CD4-positive, alpha-beta T cell (primary cell): Measurements from ENCODE around the gene AXIN1. TPM values are rescaled to one million over a fixed set of nuclear protein-coding genes. Genes with fewer than 3 reads are reported as not detected.

Source experiments
- ATAC-seq: fragments of 200-7000 bp; cut with Tn5 transposase; one replicate; pipeline ENCODE4 v1.10.0; 2022; ENCODE audit warnings: mild to moderate bottlenecking; ENCODE audit not compliant: poor library complexity
- CTCF ChIA-PET: fragments of 350-600 bp; sonication (Branson Sonifier 250); formaldehyde crosslinking; loops from one replicate; lab custom pipeline; 2021; ENCODE audit warnings: antibody characterized with exemption, inconsistent platforms; lab: Charles Lee
- POLR2A ChIA-PET: fragments of 350-600 bp; sonication (Branson Sonifier 250); formaldehyde crosslinking; loops from one replicate; lab custom pipeline; 2021; ENCODE audit warnings: antibody characterized with exemption, inconsistent platforms; lab: Charles Lee
- DNase-seq, 14 experiments: peaks; one replicate each; pipeline ENCODE4 v3.0.0-alpha.2; 2013 to 2020; ENCODE audit warnings: mixed read lengths in 2 of 14
- H3K27ac ChIP-seq, 2 donors: one replicate each; pipeline versions ENCODE4 v1.5.1 to v1.7.0; 2013; ENCODE audit warnings: low read length in 2 of 2, low read depth in 1 of 2, mild to moderate bottlenecking in 1 of 2
- H3K27me3 ChIP-seq, 2 experiments: 1 replicate in 1 of 2; 2 replicates in 1 of 2; pipeline versions ENCODE4 v1.6.1 to v1.7.0; 2013; ENCODE audit warnings: low read length in 2 of 2, control low read depth in 1 of 2, mild to moderate bottlenecking in 1 of 2, moderate library complexity in 1 of 2; ENCODE audit not compliant: insufficient read depth in 2 of 2, control insufficient read depth in 1 of 2
- H3K36me3 ChIP-seq: one replicate; pipeline ENCODE4 v1.6.1; 2013; ENCODE audit warnings: low read length, control low read depth; ENCODE audit not compliant: insufficient read depth
- H3K4me1 ChIP-seq: one replicate; pipeline ENCODE4 v1.6.1; 2013; ENCODE audit warnings: low read length, control low read depth; ENCODE audit not compliant: insufficient read depth
- H3K4me3 ChIP-seq: one replicate; pipeline ENCODE4 v1.5.1; 2013; ENCODE audit warnings: mild to moderate bottlenecking, low read length, moderate library complexity
- H3K9me3 ChIP-seq, 2 experiments: 1 replicate in 1 of 2; 2 replicates in 1 of 2; pipeline versions ENCODE4 v1.6.1 to v1.7.0; 2013; ENCODE audit warnings: low read length in 2 of 2, mild to moderate bottlenecking in 2 of 2, control low read depth in 1 of 2, moderate library complexity in 1 of 2; ENCODE audit not compliant: control insufficient read depth in 1 of 2, insufficient read depth in 1 of 2
- H3K27ac Mint-ChIP-seq: one replicate; pipeline ENCODE4 v1.8.0; 2020; ENCODE audit warnings: mixed read lengths
- H3K27me3 Mint-ChIP-seq: one replicate; pipeline ENCODE4 v1.8.0; 2021; ENCODE audit warnings: mixed read lengths
- H3K36me3 Mint-ChIP-seq: one replicate; pipeline ENCODE4 v1.8.0; 2021; ENCODE audit warnings: low read depth, mixed read lengths
- H3K4me1 Mint-ChIP-seq: one replicate; pipeline ENCODE4 v1.8.0; 2021; ENCODE audit warnings: low read depth, mixed read lengths
- H3K4me3 Mint-ChIP-seq: one replicate; pipeline ENCODE4 v1.8.0; 2020; ENCODE audit warnings: mild to moderate bottlenecking, mixed read lengths
- H3K9me3 Mint-ChIP-seq: one replicate; pipeline ENCODE4 v1.8.0; 2020; ENCODE audit warnings: mixed read lengths
- CTCF ChIP-seq: fragments of 200-600 bp; IDR thresholded peaks from one replicate; pipeline ENCODE4 v1.8.0; 2022; ENCODE audit warnings: antibody characterized with exemption, mild to moderate bottlenecking
- intact Hi-C, 2 experiments: fragments of 100-400 bp; cut with DNase I in 1 of 2; cut with micrococcal nuclease in 1 of 2; formaldehyde crosslinking; loops; one replicate each; pipeline versions ENCODE4 v1.15.1 to v1.9.0; 2023 to 2025; cut with DNase I, micrococcal nuclease
- total RNA-seq, 174 experiments: library from RNA in 2 of 174; stranded (reverse) in 2 of 174; gene quantifications; one replicate each; pipeline ENCODE4 v1.2.3 and lab custom pipeline; 2021 to 2026

AXIN1 gene
- total RNA-seq, 2 experiments from 2014 or later = 24.7 to 26.3 TPM

DNA sequence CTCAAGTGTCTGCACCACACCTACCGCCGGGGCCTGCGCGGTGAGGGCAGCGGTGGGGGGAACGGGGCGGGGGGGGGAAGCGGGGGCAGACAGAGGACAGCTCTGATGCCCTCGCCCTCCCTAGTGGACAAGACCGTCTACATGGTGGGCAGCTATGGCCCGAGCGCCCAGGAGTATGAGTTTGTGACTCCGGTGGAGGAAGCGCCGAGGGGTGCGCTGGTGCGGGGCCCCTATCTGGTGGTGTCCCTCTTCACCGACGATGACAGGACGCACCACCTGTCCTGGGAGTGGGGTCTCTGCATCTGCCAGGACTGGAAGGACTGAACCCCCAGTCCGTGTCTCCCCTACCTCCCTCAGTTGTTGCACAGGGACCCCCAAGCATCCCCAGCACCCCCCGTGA lies 70.0 kb downstream of the AXIN1 start:
- peaks cover 28% of the 10 kb centered on the region for H3K4me1 ChIP-seq
- peaks cover 10 to 11% of the 10 kb centered on the region in 2 experiments for H3K27me3 ChIP-seq
- no peak for DNase-seq
- H3K27ac ChIP-seq = no peak overlapping the region
- Mint-ChIP-seq H3K4me3 (no peak overlapping the region), H3K9me3 (no peaks in the 10 kb centered on the region), H3K27me3 (peaks cover 13% of the 10 kb centered on the region), H3K36me3 (peaks cover 10% of the 10 kb centered on the region), H3K4me1 (peaks cover 7% of the 10 kb centered on the region), H3K27ac (no peak overlapping the region)
- no peak for TF ChIP-seq CTCF
- ChIA-PET POLR2A (no interaction called here), CTCF (no interaction called here)
- no peak overlapping the region for H3K4me3 ChIP-seq
- ATAC-seq = no peak
- intact Hi-C loops = no loop called here
- peaks cover 4% of the 10 kb centered on the region for H3K36me3 ChIP-seq
- peaks cover 0 to 30% of the 10 kb centered on the region in 2 experiments for H3K9me3 ChIP-seq

- TF ChIP-seq CTCF = no peak
- H3K27me3 ChIP-seq = peaks cover 10 to 11% of the 10 kb centered on the region in 2 experiments
- Mint-ChIP-seq H3K27me3 (peaks cover 20% of the 10 kb centered on the region), H3K36me3 (peaks cover 4% of the 10 kb centered on the region), H3K4me3 (no peak overlapping the region), H3K27ac (no peak overlapping the region), H3K4me1 (peaks cover 7% of the 10 kb centered on the region), H3K9me3 (no peaks in the 10 kb centered on the region)
- no peak for DNase-seq
- no peaks in the 10 kb centered on the region for H3K36me3 ChIP-seq
- peaks cover 28% of the 10 kb centered on the region for H3K4me1 ChIP-seq
- POLR2A ChIA-PET = no interaction called here
- intact Hi-C loops = no loop called here
- no peak for ATAC-seq
- no peak overlapping the region for H3K27ac ChIP-seq
- H3K4me3 ChIP-seq = no peak overlapping the region
- CTCF ChIA-PET = no interaction called here
- peaks cover 0 to 23% of the 10 kb centered on the region in 2 experiments for H3K9me3 ChIP-seq
Observed at GRCh38 chr16:281660-282255, 70.8 kb downstream of the AXIN1 start.

DNA sequence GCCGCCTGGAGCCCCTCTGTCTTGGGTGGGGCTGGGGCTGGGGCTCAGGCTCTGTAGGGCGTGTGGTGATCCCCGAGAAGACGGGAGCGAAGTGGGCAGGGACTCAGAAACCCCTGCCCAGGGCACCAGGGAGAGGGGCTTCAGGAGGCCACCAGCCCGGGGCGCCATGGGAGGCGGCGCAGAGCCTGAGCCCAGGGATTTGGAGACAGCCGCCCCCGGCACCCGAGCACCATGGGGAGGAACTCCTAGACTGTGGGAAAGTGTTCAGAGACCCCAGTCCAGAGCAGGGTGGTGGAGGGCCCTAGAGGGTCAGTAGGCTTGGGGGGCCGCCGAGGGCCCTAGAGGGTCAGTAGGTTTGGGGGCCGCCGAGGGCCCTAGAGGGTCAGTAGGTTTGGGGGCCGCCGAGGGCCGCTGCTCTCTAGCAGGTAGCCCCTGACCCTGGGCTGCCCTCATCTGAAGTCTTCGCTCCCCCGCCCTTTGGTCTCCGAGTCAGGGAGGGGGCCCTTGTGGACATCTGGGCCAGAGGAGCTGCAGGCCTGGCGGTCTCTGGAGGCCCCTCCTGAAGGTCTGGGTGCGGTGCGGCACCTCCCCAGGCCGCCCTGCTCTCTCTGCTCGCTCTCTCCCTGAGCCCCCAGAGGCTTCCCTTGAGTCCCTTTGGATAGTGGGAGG lies 71.4 kb downstream of the AXIN1 start:
- H3K36me3 Mint-ChIP-seq = no peaks in the 10 kb centered on the region
- no peak overlapping the region for H3K27ac Mint-ChIP-seq
- DNase-seq (no peak), ATAC-seq (no peak)
- peaks cover 0 to 17% of the 10 kb centered on the region in 2 experiments for H3K9me3 ChIP-seq
- no peaks in the 10 kb centered on the region for H3K36me3 ChIP-seq
- H3K4me3 Mint-ChIP-seq = no peak overlapping the region
- H3K4me1 Mint-ChIP-seq = peaks cover 7% of the 10 kb centered on the region
- H3K27me3 ChIP-seq = peaks cover 12 to 15% of the 10 kb centered on the region in 2 experiments
- intact Hi-C loops = no loop called here
- no peak for TF ChIP-seq CTCF
- ChIA-PET POLR2A (no interaction called here), CTCF (no interaction called here)
- H3K4me3 ChIP-seq = no peak overlapping the region
- no peak overlapping the region for H3K27ac ChIP-seq
- H3K4me1 ChIP-seq = peaks cover 28% of the 10 kb centered on the region
- no peaks in the 10 kb centered on the region for H3K9me3 Mint-ChIP-seq
- peaks cover 26% of the 10 kb centered on the region for H3K27me3 Mint-ChIP-seq
